Panc1 (cell line): ENCODE results near the gene GNAI2. TPM values are rescaled to one million over a fixed set of nuclear protein-coding genes. Genes with fewer than 3 reads are reported as not detected.

ENCODE experiments used
- ATAC-seq: fragments of 200-7000 bp; cut with Tn5 transposase; 2 replicates; pipeline ENCODE4 v1.9.1; 2020; ENCODE audit warnings: mild to moderate bottlenecking, moderate library complexity
- BruUV-seq: library from RNA; stranded (reverse); fragments of 400-500 nt; replicated peaks from 2 replicates; lab custom pipeline; 2021; lab: Mats Ljungman, UMichigan
- CTCF ChIA-PET: fragments of 300-600 bp; sonication (Branson Sonifier 250); formaldehyde crosslinking; loops from one replicate; lab custom pipeline; 2022; ENCODE audit warnings: antibody characterized with exemption; lab: Charles Lee
- POLR2A ChIA-PET: fragments of 300-600 bp; sonication (Branson Sonifier 250); formaldehyde crosslinking; loops from one replicate; lab custom pipeline; 2022; ENCODE audit warnings: antibody characterized with exemption; lab: Charles Lee
- DNase-seq: peaks from one replicate; pipeline ENCODE4 v3.0.0-alpha.2; 2010; ENCODE audit warnings: low read depth, low spot score
- H3K27ac ChIP-seq: 2 replicates; pipeline ENCODE4 v1.5.1; 2011; ENCODE audit warnings: mild to moderate bottlenecking, low read length, inconsistent platforms
- H3K27me3 ChIP-seq: fragments of 200-500 bp; sonication (Bioruptor generic); 2 replicates; pipeline ENCODE4 v1.6.0; 2014; ENCODE audit warnings: low read length, inconsistent platforms; ENCODE audit not compliant: control insufficient read depth, insufficient read depth
- H3K36me3 ChIP-seq: fragments of 200-500 bp; sonication (Bioruptor generic); 2 replicates; pipeline ENCODE4 v1.5.1; 2014; ENCODE audit warnings: inconsistent platforms, mild to moderate bottlenecking, low read length, moderate library complexity; ENCODE audit not compliant: control insufficient read depth, insufficient read depth
- H3K4me1 ChIP-seq: 2 replicates; pipeline ENCODE4 v1.5.1; 2011; ENCODE audit warnings: inconsistent platforms, mild to moderate bottlenecking, low read length, moderate library complexity; ENCODE audit not compliant: control insufficient read depth, insufficient read depth
- H3K4me3 ChIP-seq, 2 experiments: 2 replicates each; pipeline ENCODE4 v1.5.1; 2011 to 2012; ENCODE audit warnings: low read depth in 2 of 2, low read length in 2 of 2, mild to moderate bottlenecking in 2 of 2, inconsistent platforms in 1 of 2, moderate library complexity in 1 of 2
- H3K9me3 ChIP-seq: fragments of 200-500 bp; sonication (Bioruptor generic); 2 replicates; pipeline ENCODE4 v1.5.1; 2014; ENCODE audit warnings: low read depth, mild to moderate bottlenecking, inconsistent platforms, low read length, moderate library complexity; ENCODE audit not compliant: control insufficient read depth, insufficient read depth
- POLR2AphosphoS5 ChIP-seq: IDR thresholded peaks from 2 replicates; pipeline ENCODE4 v1.6.1; 2012; ENCODE audit warnings: mild to moderate bottlenecking, low read depth, low read length, moderate library complexity
- SIN3A ChIP-seq: IDR thresholded peaks from 2 replicates; pipeline ENCODE4 v1.6.1; 2012; ENCODE audit warnings: low read depth, mild to moderate bottlenecking, low read length, moderate library complexity, borderline replicate concordance; ENCODE audit not compliant: insufficient read depth
- TCF7L2 ChIP-seq: IDR thresholded peaks from 2 replicates; pipeline ENCODE4 v1.6.1; 2011; ENCODE audit warnings: mild to moderate bottlenecking, low read depth, low read length, inconsistent platforms
- in situ Hi-C: cut with HindIII; loops from 2 replicates; pipeline ENCODE4 v1.10.0; 2016; ENCODE audit warnings: low sequenced_read_pairs, low pct_unique_long_range_greater_than_20kb
- intact Hi-C: fragments of 100-400 bp; cut with micrococcal nuclease; formaldehyde crosslinking; loops from one replicate; pipeline ENCODE4 v1.10.0; 2022; ENCODE audit not compliant: unreplicated experiment
- total RNA-seq: library from RNA; stranded (reverse); gene quantifications from one replicate; pipeline ENCODE4 v1.2.1, GENCODE V29; 2021; ENCODE audit not compliant: unreplicated experiment
- TF ChIP-seq, protein P1 (sequence below), 2 experiments: IDR thresholded peaks; 2 replicates each; pipeline ENCODE4 v1.6.1; 2011 to 2012; ENCODE audit warnings: low read depth in 2 of 2, control low read depth in 1 of 2, low read length in 1 of 2, mild to moderate bottlenecking in 1 of 2, moderate library complexity in 1 of 2; ENCODE audit not compliant: insufficient read depth in 1 of 2
- TF ChIP-seq, protein P2 (sequence below): fragments of 450-650 bp; IDR thresholded peaks from 2 replicates; pipeline ENCODE4 v1.5.1; 2017; ENCODE audit warnings: mild to moderate bottlenecking

Gene GNAI2
- total RNA-seq, 1 experiment from 2014 or later = 170 TPM

DNA sequence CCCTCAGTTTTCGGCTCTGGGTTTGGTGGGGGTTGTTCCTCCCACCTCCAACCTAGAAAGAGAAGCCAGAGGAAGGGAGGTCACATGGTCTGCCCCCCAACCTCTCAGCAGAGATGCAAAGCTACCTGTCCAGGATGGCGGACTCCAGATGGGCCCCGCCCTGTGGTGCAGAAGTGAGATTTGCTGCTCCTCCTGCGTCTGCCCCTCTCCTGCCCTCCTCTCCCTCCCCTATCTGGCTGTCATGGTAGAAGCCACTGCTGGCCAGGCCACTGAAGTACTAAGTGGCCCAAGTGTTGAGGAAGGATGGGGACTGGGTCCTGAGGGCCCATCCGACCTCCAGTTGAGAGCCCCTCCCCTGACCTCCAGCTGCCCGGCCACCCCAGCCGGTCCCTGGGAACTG lies 30.8 kb downstream of the GNAI2 start:
- no peak for ATAC-seq
- no peaks in the 10 kb centered on the region for H3K36me3 ChIP-seq
- in situ Hi-C loops = no loop called here
- H3K27me3 ChIP-seq = no peaks in the 10 kb centered on the region
- no peak for DNase-seq
- POLR2A ChIA-PET = no interaction called here
- no peaks in the 10 kb centered on the region for H3K9me3 ChIP-seq
- no TSS peak for BruUV-seq
- intact Hi-C loops = loop anchor here (10.0 kb wide), 1 partner anchor 72 kb away; the partner anchor contains the start of gene GNAT1
- CTCF ChIA-PET = no interaction called here
- H3K4me3 ChIP-seq = no peak overlapping the region
- H3K4me1 ChIP-seq = peaks cover 8% of the 10 kb centered on the region
- TF ChIP-seq TCF7L2 (no peak), SIN3A (no peak), POLR2AphosphoS5 (no peak)
- TF ChIP-seq, protein P1, sequence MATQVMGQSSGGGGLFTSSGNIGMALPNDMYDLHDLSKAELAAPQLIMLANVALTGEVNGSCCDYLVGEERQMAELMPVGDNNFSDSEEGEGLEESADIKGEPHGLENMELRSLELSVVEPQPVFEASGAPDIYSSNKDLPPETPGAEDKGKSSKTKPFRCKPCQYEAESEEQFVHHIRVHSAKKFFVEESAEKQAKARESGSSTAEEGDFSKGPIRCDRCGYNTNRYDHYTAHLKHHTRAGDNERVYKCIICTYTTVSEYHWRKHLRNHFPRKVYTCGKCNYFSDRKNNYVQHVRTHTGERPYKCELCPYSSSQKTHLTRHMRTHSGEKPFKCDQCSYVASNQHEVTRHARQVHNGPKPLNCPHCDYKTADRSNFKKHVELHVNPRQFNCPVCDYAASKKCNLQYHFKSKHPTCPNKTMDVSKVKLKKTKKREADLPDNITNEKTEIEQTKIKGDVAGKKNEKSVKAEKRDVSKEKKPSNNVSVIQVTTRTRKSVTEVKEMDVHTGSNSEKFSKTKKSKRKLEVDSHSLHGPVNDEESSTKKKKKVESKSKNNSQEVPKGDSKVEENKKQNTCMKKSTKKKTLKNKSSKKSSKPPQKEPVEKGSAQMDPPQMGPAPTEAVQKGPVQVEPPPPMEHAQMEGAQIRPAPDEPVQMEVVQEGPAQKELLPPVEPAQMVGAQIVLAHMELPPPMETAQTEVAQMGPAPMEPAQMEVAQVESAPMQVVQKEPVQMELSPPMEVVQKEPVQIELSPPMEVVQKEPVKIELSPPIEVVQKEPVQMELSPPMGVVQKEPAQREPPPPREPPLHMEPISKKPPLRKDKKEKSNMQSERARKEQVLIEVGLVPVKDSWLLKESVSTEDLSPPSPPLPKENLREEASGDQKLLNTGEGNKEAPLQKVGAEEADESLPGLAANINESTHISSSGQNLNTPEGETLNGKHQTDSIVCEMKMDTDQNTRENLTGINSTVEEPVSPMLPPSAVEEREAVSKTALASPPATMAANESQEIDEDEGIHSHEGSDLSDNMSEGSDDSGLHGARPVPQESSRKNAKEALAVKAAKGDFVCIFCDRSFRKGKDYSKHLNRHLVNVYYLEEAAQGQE (IDR thresholded peaks at IDR 0.05; ENCODE audit: insufficient read depth in 1 of 2, low read depth in 2 of 2, low read length in 1 of 2) = no peak
- TF ChIP-seq, protein P2, sequence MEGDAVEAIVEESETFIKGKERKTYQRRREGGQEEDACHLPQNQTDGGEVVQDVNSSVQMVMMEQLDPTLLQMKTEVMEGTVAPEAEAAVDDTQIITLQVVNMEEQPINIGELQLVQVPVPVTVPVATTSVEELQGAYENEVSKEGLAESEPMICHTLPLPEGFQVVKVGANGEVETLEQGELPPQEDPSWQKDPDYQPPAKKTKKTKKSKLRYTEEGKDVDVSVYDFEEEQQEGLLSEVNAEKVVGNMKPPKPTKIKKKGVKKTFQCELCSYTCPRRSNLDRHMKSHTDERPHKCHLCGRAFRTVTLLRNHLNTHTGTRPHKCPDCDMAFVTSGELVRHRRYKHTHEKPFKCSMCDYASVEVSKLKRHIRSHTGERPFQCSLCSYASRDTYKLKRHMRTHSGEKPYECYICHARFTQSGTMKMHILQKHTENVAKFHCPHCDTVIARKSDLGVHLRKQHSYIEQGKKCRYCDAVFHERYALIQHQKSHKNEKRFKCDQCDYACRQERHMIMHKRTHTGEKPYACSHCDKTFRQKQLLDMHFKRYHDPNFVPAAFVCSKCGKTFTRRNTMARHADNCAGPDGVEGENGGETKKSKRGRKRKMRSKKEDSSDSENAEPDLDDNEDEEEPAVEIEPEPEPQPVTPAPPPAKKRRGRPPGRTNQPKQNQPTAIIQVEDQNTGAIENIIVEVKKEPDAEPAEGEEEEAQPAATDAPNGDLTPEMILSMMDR = no peak
- no peak overlapping the region for H3K27ac ChIP-seq

GRCh38 chr3:50267280-50267913 lies 31.4 kb downstream of the GNAI2 start:
- Histone ChIP-seq H3K27me3 (no peaks in the 10 kb centered on the region), H3K9me3 (no peaks in the 10 kb centered on the region), H3K4me1 (peaks cover 8% of the 10 kb centered on the region), H3K4me3 (no peak overlapping the region), H3K27ac (no peak overlapping the region), H3K36me3 (no peaks in the 10 kb centered on the region)
- DNase-seq (no peak), ATAC-seq (no peak)
- POLR2A ChIA-PET = no interaction called here
- no TSS peak for BruUV-seq
- intact Hi-C loops (loop anchor here (10.0 kb wide), 1 partner anchor 73 kb away; the partner anchor contains the start of gene GNAT1), in situ Hi-C loops (no loop called here)
- TF ChIP-seq TCF7L2 (no peak), SIN3A (no peak)
- TF ChIP-seq, protein P1 (IDR thresholded peaks at IDR 0.05; ENCODE audit: insufficient read depth in 1 of 2, low read depth in 2 of 2, low read length in 1 of 2) = no peak
- CTCF ChIA-PET = interaction anchor here (0.6 kb wide), 1 partner anchor 57 kb away, joined by 3 read pairs; no protein-coding TSS in a partner anchor
